ENCODE measurements around the gene TRIM39.

DNA sequence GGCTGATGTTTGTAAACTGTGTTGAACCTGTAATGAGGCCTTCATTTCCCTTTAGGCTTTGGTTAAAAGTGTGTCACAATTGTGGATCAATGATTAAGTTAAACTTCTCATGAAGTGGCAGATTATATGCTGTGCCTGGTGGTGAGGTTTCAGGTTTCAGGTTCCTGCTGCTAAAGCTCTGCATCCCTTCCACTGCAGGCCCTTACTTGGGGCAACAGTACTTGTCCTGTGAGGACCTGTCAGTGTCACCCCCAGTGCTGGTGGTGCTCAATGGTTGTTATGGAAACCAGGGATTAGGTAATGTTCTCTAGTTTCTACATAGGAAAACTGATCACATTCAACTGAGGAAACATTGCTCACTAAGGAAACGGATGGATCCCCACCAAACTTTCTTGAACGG, 36.7 kb downstream of the TRIM39 start:
- no peak for TF ChIP-seq GATA2 (IDR thresholded peaks at IDR 0.05; ENCODE audit: low read depth, low read length)
- TF ChIP-seq GATA3 (IDR thresholded peaks at IDR 0.05; ENCODE audit: low read depth, low read length), result no peak

Measured in SH-SY5Y (cell line).